HL-60 (cell line): Measurements from ENCODE around the gene PFDN4.

Experiments used
- CTCF ChIP-seq: IDR thresholded peaks from one replicate; pipeline ENCODE4 v1.5.1; 2011; ENCODE audit warnings: low read length, control low read depth, inconsistent platforms; ENCODE audit not compliant: insufficient read depth
- GABPA ChIP-seq: IDR thresholded peaks from 2 replicates; pipeline ENCODE4 v1.6.1; 2012; ENCODE audit warnings: low read depth
- POLR2AphosphoS5 ChIP-seq: IDR thresholded peaks from 2 replicates; pipeline ENCODE4 v1.6.1; 2012; ENCODE audit warnings: low read depth
- REST ChIP-seq: IDR thresholded peaks from 2 replicates; pipeline ENCODE4 v1.6.1; 2012; ENCODE audit warnings: low read depth; ENCODE audit not compliant: insufficient replicate concordance
- SPI1 ChIP-seq: IDR thresholded peaks from 2 replicates; pipeline ENCODE4 v1.6.1; 2012; ENCODE audit warnings: low read depth, mild to moderate bottlenecking, borderline replicate concordance

- no peak for TF ChIP-seq CTCF
- no peak for TF ChIP-seq POLR2AphosphoS5
- no peak for TF ChIP-seq SPI1
- TF ChIP-seq GABPA: no peak
- TF ChIP-seq REST: no peak
Measured at GRCh38 chr20:54244113-54244512, 36.2 kb downstream of the PFDN4 start.
